Measurements from ENCODE around the gene BCAS1. TPM values are rescaled to one million over a fixed set of nuclear protein-coding genes. Genes with fewer than 3 reads are reported as not detected.

Gene BCAS1
- total RNA-seq, 1 experiment from 2014 or later, result 3.1 TPM

- BruUV-seq (replicated peaks), result no TSS peak
- intact Hi-C loops (cut with micrococcal nuclease; ENCODE audit: unreplicated experiment), result no loop called here
Measured at GRCh38 chr20:54102543-54102942, 32.1 kb upstream of the BCAS1 start.

GRCh38 chr20:54100563-54100962 is 30.2 kb upstream of the BCAS1 start:
- H3K9me3 ChIP-seq (ENCODE audit: control insufficient read depth, insufficient read depth, low read depth, low read length), result no peaks in the 10 kb centered on the region
- TF ChIP-seq TCF7L2 (IDR thresholded peaks at IDR 0.05; ENCODE audit: low read depth, low read length), result no peak
- no peak for TF ChIP-seq SIN3A (IDR thresholded peaks at IDR 0.05; ENCODE audit: borderline replicate concordance, insufficient read depth, low read depth, low read length)
- TF ChIP-seq CTCF (IDR thresholded peaks at IDR 0.05), result no peak
- TF ChIP-seq REST (IDR thresholded peaks at IDR 0.05; ENCODE audit: insufficient read depth in 1 of 2, low read depth in 2 of 2, low read length in 1 of 2), result no peak
- no peak for TF ChIP-seq POLR2AphosphoS5 (IDR thresholded peaks at IDR 0.05; ENCODE audit: low read depth, low read length)
- no peak overlapping the region for H3K27ac ChIP-seq (ENCODE audit: low read length)
- intact Hi-C loops (cut with micrococcal nuclease; ENCODE audit: unreplicated experiment) (no loop called here), in situ Hi-C loops (cut with HindIII; ENCODE audit: low pct_unique_long_range_greater_than_20kb, low sequenced_read_pairs) (no loop called here)
- POLR2A ChIA-PET, result no interaction called here
- no peaks in the 10 kb centered on the region for H3K36me3 ChIP-seq (ENCODE audit: control insufficient read depth, insufficient read depth, low read length)
- no TSS peak for BruUV-seq (replicated peaks)
- no peak overlapping the region for H3K4me3 ChIP-seq (ENCODE audit: low read depth in 2 of 2, low read length in 2 of 2)
- DNase-seq (ENCODE audit: low read depth, low spot score) (no peak), ATAC-seq (no peak)
- no peaks in the 10 kb centered on the region for H3K27me3 ChIP-seq (ENCODE audit: control insufficient read depth, insufficient read depth, low read length)
- CTCF ChIA-PET, result no interaction called here
- peaks cover 3% of the 10 kb centered on the region; the same call in 1 of the 2 replicates for H3K4me1 ChIP-seq (ENCODE audit: control insufficient read depth, insufficient read depth, low read length)

More at GRCh38 chr20:54102543-54102942, 32.1 kb upstream of the BCAS1 start:
- Histone ChIP-seq H3K36me3 (ENCODE audit: control insufficient read depth, insufficient read depth, low read length) (no peaks in the 10 kb centered on the region), H3K27me3 (ENCODE audit: control insufficient read depth, insufficient read depth, low read length) (no peaks in the 10 kb centered on the region), H3K4me3 (ENCODE audit: low read depth in 2 of 2, low read length in 2 of 2) (no peak overlapping the region), H3K4me1 (ENCODE audit: control insufficient read depth, insufficient read depth, low read length) (no peaks in the 10 kb centered on the region), H3K27ac (ENCODE audit: low read length) (no peak overlapping the region), H3K9me3 (ENCODE audit: control insufficient read depth, insufficient read depth, low read depth, low read length) (no peaks in the 10 kb centered on the region)
- ChIA-PET CTCF (no interaction called here), POLR2A (no interaction called here)
- no peak for DNase-seq (ENCODE audit: low read depth, low spot score)
- in situ Hi-C loops (cut with HindIII; ENCODE audit: low pct_unique_long_range_greater_than_20kb, low sequenced_read_pairs), result no loop called here
- TF ChIP-seq SIN3A (IDR thresholded peaks at IDR 0.05; ENCODE audit: borderline replicate concordance, insufficient read depth, low read depth, low read length) (no peak), CTCF (IDR thresholded peaks at IDR 0.05) (no peak), REST (IDR thresholded peaks at IDR 0.05; ENCODE audit: insufficient read depth in 1 of 2, low read depth in 2 of 2, low read length in 1 of 2) (no peak), POLR2AphosphoS5 (IDR thresholded peaks at IDR 0.05; ENCODE audit: low read depth, low read length) (no peak), TCF7L2 (IDR thresholded peaks at IDR 0.05; ENCODE audit: low read depth, low read length) (no peak)
- no peak for ATAC-seq

All from Panc1 (cell line).